MG63 (cell line): ENCODE data around the gene CCNJL. TPM values are rescaled to one million over a fixed set of nuclear protein-coding genes. Genes with fewer than 3 reads are reported as not detected.

Experiments used
- DNase-seq: peaks from one replicate; pipeline ENCODE4 v3.0.0-alpha.2; 2020
- H3K27me3 ChIP-seq: fragments of 250-450 bp; sonication (Bioruptor Pico); 2 replicates; pipeline ENCODE4 v1.5.1; 2020; ENCODE audit warnings: mild to moderate bottlenecking, moderate library complexity
- H3K36me3 ChIP-seq: fragments of 250-450 bp; sonication (Bioruptor Pico); 2 replicates; pipeline ENCODE4 v1.5.1; 2020; ENCODE audit warnings: mild to moderate bottlenecking, moderate library complexity
- H3K4me3 ChIP-seq: fragments of 250-450 bp; sonication (Bioruptor Pico); 2 replicates; pipeline ENCODE4 v1.5.1; 2020; ENCODE audit warnings: mild to moderate bottlenecking, moderate library complexity
- H3K9me3 ChIP-seq: fragments of 250-450 bp; sonication (Bioruptor Pico); 2 replicates; pipeline ENCODE4 v1.5.1; 2020; ENCODE audit warnings: mild to moderate bottlenecking, moderate library complexity
- total RNA-seq: library from RNA; depleted of rRNA; stranded (reverse); fragments of >200 nt; shearing (Covaris generic); gene quantifications from 2 replicates; pipeline ENCODE4 v1.2.3, GENCODE V29; 2014; ENCODE audit warnings: low replicate concordance; rRNA removed

CCNJL gene
- total RNA-seq, 1 experiment from 2014 or later = 0.16 TPM

GRCh38 chr5:160230686-160231527 lies 81.5 kb downstream of the CCNJL start:
- DNase-seq = peak; percentile 94
- H3K4me3 ChIP-seq = no peak overlapping the region
- H3K9me3 ChIP-seq = peaks cover 3% of the 10 kb centered on the region; the same call in 1 of the 2 replicates
- no peaks in the 10 kb centered on the region for H3K27me3 ChIP-seq
- H3K36me3 ChIP-seq = no peaks in the 10 kb centered on the region

GRCh38 chr5:160229190-160229742 lies 83.1 kb downstream of the CCNJL start, which contains the start of gene FABP6:
Gene FABP6, plus strand, starts transcription at chr5:160229506. Its CDS starts 52 bp downstream, at chr5:160229558.
- H3K27me3 ChIP-seq = no peaks in the 10 kb centered on the region

GRCh38 chr5:160227012-160227411 lies 85.4 kb downstream of the CCNJL start:
- Histone ChIP-seq H3K4me3 (no peak overlapping the region), H3K36me3 (no peaks in the 10 kb centered on the region), H3K27me3 (no peaks in the 10 kb centered on the region), H3K9me3 (no peaks in the 10 kb centered on the region)
- DNase-seq = peak; percentile 32

More at GRCh38 chr5:160229190-160229742, 83.1 kb downstream of the CCNJL start, which contains the start of gene FABP6:
- DNase-seq = no peak
- no peaks in the 10 kb centered on the region for H3K36me3 ChIP-seq
- H3K9me3 ChIP-seq = peaks cover 3% of the 10 kb centered on the region; the same call in 1 of the 2 replicates
- no peak within 1 kb of the TSS for H3K4me3 ChIP-seq

- H3K4me3 ChIP-seq = no peak overlapping the region
- H3K36me3 ChIP-seq = no peaks in the 10 kb centered on the region
- H3K9me3 ChIP-seq = no peaks in the 10 kb centered on the region
- H3K27me3 ChIP-seq = no peaks in the 10 kb centered on the region
- DNase-seq = no peak
Observed at GRCh38 chr5:160221082-160221481, 91.3 kb downstream of the CCNJL start.

GRCh38 chr5:160219356-160219755 lies 93.0 kb downstream of the CCNJL start:
- H3K9me3 ChIP-seq = no peaks in the 10 kb centered on the region
- H3K36me3 ChIP-seq = no peaks in the 10 kb centered on the region
- DNase-seq = no peak
- no peaks in the 10 kb centered on the region for H3K27me3 ChIP-seq
- no peak overlapping the region for H3K4me3 ChIP-seq

- Histone ChIP-seq H3K4me3 (0 out of 2 replicates have a peak overlapping the region, but pooled peaks have one; percentile 2), H3K9me3 (no peaks in the 10 kb centered on the region), H3K36me3 (no peaks in the 10 kb centered on the region), H3K27me3 (no peaks in the 10 kb centered on the region)
- peak; percentile 58 for DNase-seq
Observed at GRCh38 chr5:160213537-160213936, 98.8 kb downstream of the CCNJL start.

GRCh38 chr5:160211352-160211751 lies 101.0 kb downstream of the CCNJL start:
- no peak for DNase-seq
- Histone ChIP-seq H3K4me3 (no peak overlapping the region), H3K36me3 (no peaks in the 10 kb centered on the region), H3K9me3 (no peaks in the 10 kb centered on the region), H3K27me3 (no peaks in the 10 kb centered on the region)

GRCh38 chr5:160210606-160211005 lies 101.8 kb downstream of the CCNJL start:
- H3K36me3 ChIP-seq = no peaks in the 10 kb centered on the region
- H3K9me3 ChIP-seq = no peaks in the 10 kb centered on the region
- no peaks in the 10 kb centered on the region for H3K27me3 ChIP-seq
- no peak for DNase-seq
- no peak overlapping the region for H3K4me3 ChIP-seq

GRCh38 chr5:160209917-160210316 lies 102.4 kb downstream of the CCNJL start:
- no peaks in the 10 kb centered on the region for H3K27me3 ChIP-seq
- H3K9me3 ChIP-seq = no peaks in the 10 kb centered on the region
- H3K36me3 ChIP-seq = no peaks in the 10 kb centered on the region
- no peak overlapping the region for H3K4me3 ChIP-seq
- DNase-seq = no peak

- Histone ChIP-seq H3K36me3 (no peaks in the 10 kb centered on the region), H3K9me3 (no peaks in the 10 kb centered on the region), H3K27me3 (no peaks in the 10 kb centered on the region), H3K4me3 (no peak overlapping the region)
- DNase-seq = no peak
Observed at GRCh38 chr5:160207061-160207460, 105.3 kb downstream of the CCNJL start.

Other genes with a start within 250 kb of the CCNJL start
- 20.4 and 27.0 TPM in 2 replicates for gene PWWP2A, start 193.1 kb downstream of the CCNJL start, total RNA-seq
- 2.6 and 3.9 TPM in 2 replicates for gene FABP6, start 83.1 kb downstream of the CCNJL start, total RNA-seq
- gene C1QTNF2, start 58.1 kb upstream of the CCNJL start, total RNA-seq = 1.2 TPM in 1 of 2 replicates, not detected in the other
- 4.9 and 6.3 TPM in 2 replicates for gene FAM200C, start 87.5 kb upstream of the CCNJL start, total RNA-seq
- gene SLU7, start 106.5 kb upstream of the CCNJL start, total RNA-seq = 42.3 and 88.8 TPM in 2 replicates
- gene PTTG1, start 109.3 kb upstream of the CCNJL start, total RNA-seq = 567 and 761 TPM in 2 replicates